ENCODE measurements around the gene SV2C.

SV2C gene

GRCh38 chr5:76384705-76385104 is 301.5 kb downstream of the SV2C start:
- ATAC-seq (ENCODE audit: low read depth): no peak
- no peak for DNase-seq (ENCODE audit: low spot score in 2 of 2)
- H3K27ac Mint-ChIP-seq: no peak overlapping the region

DNA sequence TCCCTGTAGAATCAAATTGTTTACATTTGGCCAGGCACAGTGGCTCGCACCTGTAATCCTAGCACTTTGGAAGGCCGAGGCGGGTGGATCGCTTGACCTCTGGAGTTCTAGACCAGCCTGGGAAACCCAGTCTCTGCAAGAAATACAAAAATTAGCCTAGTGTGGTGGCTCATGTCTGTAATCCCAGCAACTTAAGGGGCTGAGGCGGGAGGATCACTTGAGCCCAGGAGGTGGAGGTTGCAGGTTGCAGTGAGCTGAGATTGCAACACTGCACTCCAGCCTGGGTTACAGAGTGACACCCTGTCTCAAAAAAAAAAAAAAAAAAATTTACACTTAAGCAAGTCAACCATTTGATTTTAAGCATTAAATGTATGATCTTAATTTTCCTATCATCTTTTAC is 302.4 kb downstream of the SV2C start:
- Mint-ChIP-seq H3K27me3 (peaks cover 4% of the 10 kb centered on the region), H3K27ac (no peak overlapping the region), H3K4me3 (no peak overlapping the region), H3K4me1 (no peaks in the 10 kb centered on the region), H3K36me3 (no peaks in the 10 kb centered on the region), H3K9me3 (no peaks in the 10 kb centered on the region)
- ATAC-seq (ENCODE audit: low read depth): no peak
- DNase-seq (ENCODE audit: low spot score in 2 of 2): no peak

More at GRCh38 chr5:76384705-76385104, 301.5 kb downstream of the SV2C start:
- no peaks in the 10 kb centered on the region for H3K4me1 Mint-ChIP-seq
- no peaks in the 10 kb centered on the region for H3K9me3 Mint-ChIP-seq
- peaks cover 3% of the 10 kb centered on the region for H3K27me3 Mint-ChIP-seq
- H3K36me3 Mint-ChIP-seq: no peaks in the 10 kb centered on the region
- H3K4me3 Mint-ChIP-seq: no peak overlapping the region

DNA sequence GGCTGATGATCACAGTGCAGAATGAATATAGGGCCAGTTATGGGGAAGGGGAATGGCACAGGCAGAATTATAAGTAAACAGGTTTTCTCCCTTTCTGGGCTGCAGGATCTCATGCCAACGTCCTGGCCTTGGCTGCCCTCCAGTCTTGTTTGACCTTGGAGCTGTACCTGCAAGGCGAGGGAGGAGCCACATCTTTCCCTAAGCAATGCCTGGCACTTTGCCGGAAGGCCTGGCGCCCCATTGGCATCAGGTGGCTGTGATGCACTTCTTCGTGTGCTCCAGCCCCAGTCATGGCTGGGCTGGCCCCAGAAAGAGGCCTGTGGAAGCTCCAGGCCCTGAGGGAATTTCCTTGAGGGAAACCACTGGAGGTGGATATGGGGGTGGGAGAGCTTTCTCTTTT is 303.2 kb downstream of the SV2C start:
- Mint-ChIP-seq H3K9me3 (no peaks in the 10 kb centered on the region), H3K4me1 (no peaks in the 10 kb centered on the region), H3K27me3 (peaks cover 4% of the 10 kb centered on the region), H3K27ac (no peak overlapping the region), H3K4me3 (no peak overlapping the region), H3K36me3 (no peaks in the 10 kb centered on the region)
- ATAC-seq (ENCODE audit: low read depth) (no peak), DNase-seq (ENCODE audit: low spot score in 2 of 2) (no peak)

DNA sequence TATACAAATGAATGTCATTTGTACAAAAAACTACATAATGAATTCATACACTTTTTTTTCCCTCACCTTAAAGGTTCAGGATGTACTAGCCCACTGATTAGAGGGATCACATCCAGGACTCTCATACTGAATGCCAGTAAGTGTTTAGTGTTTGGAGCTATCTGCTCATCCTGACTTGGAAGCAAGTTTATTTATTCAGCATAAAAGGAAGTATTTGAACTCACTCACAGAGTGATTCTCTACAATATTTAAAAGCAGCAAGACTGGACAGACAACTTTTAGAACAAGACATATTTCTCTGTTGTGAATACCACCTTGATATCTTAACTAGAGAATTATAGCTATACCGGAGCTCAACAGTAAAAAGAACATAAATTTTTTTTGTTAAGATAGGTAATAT is 305.1 kb downstream of the SV2C start:
- Mint-ChIP-seq H3K27ac (no peak overlapping the region), H3K4me1 (no peaks in the 10 kb centered on the region), H3K4me3 (no peak overlapping the region), H3K27me3 (peaks cover 4% of the 10 kb centered on the region), H3K9me3 (no peaks in the 10 kb centered on the region), H3K36me3 (no peaks in the 10 kb centered on the region)
- ATAC-seq (ENCODE audit: low read depth): no peak
- no peak for DNase-seq (ENCODE audit: low spot score in 2 of 2)

DNA sequence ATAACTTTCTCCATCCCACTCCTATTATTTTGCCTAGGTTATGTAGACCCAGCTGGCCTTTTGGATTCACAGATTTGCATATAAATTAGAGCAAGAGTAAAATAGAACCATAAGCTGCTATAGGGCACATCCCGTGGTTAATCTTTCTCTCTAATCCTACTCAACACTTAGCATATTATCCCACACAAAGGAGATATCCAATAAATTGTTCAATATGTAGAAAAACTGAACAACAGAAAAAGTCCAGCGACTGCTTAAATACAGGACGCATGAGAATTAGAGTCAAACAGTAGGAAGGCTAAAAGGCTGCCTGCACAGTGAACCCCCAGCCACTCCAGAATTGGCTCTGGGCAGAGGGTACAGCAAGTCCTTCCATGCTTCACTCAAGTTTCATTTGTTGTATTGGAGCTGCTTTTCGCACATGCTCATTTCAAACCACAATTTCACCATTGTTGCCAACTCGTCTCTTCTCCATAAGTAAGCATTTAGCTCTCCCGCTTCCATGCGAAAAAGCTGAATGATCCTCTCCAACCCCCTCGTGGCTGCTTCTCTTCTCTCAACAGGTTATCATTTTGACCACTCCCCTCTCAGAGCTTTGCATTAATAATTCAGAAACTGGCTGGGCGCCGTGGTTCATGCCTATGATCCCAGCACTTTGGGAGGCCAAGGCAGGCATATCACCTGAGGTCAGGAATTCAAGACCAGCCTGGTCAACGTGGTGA is 305.8 kb downstream of the SV2C start:
- H3K4me3 Mint-ChIP-seq: no peak overlapping the region
- no peak overlapping the region for H3K27ac Mint-ChIP-seq
- H3K9me3 Mint-ChIP-seq: no peaks in the 10 kb centered on the region
- DNase-seq (ENCODE audit: low spot score in 2 of 2): no peak
- peaks cover 4% of the 10 kb centered on the region for H3K27me3 Mint-ChIP-seq
- no peaks in the 10 kb centered on the region for H3K36me3 Mint-ChIP-seq
- H3K4me1 Mint-ChIP-seq: no peaks in the 10 kb centered on the region
- ATAC-seq (ENCODE audit: low read depth): no peak

DNA sequence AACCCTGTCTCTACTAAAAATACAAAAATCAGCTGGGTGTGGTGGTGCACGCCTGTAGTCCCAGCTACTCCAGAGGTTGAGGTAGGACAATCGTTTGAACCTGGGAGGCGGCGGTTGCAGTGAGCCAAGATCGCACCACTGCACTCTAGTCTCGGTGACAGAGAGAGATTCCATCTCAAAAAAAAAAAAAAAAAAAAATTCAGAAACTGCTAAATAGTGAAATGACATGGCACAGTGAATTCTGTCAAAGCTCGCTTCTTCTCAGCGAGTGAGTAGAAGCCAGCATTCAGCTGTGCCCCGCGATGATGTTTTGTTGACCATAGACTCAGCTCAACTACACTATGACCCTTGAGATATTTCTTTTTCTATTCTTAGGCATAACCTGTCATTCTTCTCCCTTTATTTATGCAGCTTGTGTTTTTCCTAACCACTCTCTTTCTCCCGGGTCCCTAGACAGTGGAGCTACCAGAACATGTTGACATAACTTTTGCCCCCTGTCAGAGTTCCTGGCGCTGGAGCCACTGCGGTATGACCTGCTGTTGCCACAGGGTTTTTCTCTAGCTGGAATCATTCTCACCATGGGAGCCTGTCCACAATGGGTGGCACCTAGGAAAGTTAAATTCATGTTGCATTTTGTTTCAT is 306.5 kb downstream of the SV2C start:
- H3K27ac Mint-ChIP-seq: no peak overlapping the region
- ATAC-seq (ENCODE audit: low read depth): no peak
- H3K9me3 Mint-ChIP-seq: no peaks in the 10 kb centered on the region
- no peaks in the 10 kb centered on the region for H3K36me3 Mint-ChIP-seq
- no peaks in the 10 kb centered on the region for H3K4me1 Mint-ChIP-seq
- no peak for DNase-seq (ENCODE audit: low spot score in 2 of 2)
- H3K27me3 Mint-ChIP-seq: peaks cover 4% of the 10 kb centered on the region
- no peak overlapping the region for H3K4me3 Mint-ChIP-seq

- Mint-ChIP-seq H3K4me3 (no peak overlapping the region), H3K9me3 (no peaks in the 10 kb centered on the region), H3K4me1 (no peaks in the 10 kb centered on the region), H3K27ac (no peak overlapping the region), H3K27me3 (peaks cover 9% of the 10 kb centered on the region), H3K36me3 (no peaks in the 10 kb centered on the region)
- DNase-seq (ENCODE audit: low spot score in 2 of 2) (no peak), ATAC-seq (ENCODE audit: low read depth) (no peak)
These were observed 307.8 kb downstream of the SV2C start for GRCh38 chr5:76391014-76391413.

DNA sequence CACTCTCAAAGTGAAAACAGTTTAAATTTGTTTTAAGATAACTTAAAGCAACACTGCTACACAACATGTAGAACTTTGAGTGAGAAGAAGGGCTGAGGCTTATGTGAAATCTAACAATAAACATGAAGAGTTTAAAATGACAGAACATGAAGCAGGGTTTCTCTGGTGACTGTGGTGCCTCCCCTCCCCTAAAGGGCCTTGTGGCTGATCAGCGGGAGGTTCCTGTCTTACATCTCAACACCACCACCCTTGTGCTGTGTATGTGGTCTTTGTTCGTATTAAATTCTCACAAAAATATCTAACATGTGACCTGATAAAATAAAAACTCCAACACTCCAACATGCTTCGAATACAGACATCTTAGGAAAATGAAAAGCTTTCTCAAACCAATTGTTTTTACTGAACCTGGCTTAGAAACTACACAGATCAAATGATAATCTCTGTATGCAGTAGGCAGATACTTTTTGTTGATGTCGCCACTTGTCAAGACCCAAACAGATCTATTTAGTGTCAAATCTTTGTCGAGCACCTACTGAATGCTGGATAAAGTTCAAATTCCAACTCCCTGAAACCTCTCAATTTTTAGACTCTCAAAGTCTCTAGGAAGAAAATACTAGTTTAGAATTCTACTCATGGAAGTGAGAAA is 310.0 kb downstream of the SV2C start:
- Mint-ChIP-seq H3K27me3 (peaks cover 12% of the 10 kb centered on the region), H3K27ac (no peak overlapping the region), H3K36me3 (no peaks in the 10 kb centered on the region), H3K9me3 (no peaks in the 10 kb centered on the region), H3K4me3 (no peak overlapping the region), H3K4me1 (no peaks in the 10 kb centered on the region)
- ATAC-seq (ENCODE audit: low read depth): no peak
- no peak for DNase-seq (ENCODE audit: low spot score in 2 of 2)

GRCh38 chr5:76397200-76397599 is 314.0 kb downstream of the SV2C start:
- H3K4me1 Mint-ChIP-seq: peaks cover 13% of the 10 kb centered on the region
- ATAC-seq (ENCODE audit: low read depth): no peak

GRCh38 chr5:76399268-76399667 is 316.1 kb downstream of the SV2C start:
- ATAC-seq (ENCODE audit: low read depth) (no peak), DNase-seq (ENCODE audit: low spot score in 2 of 2) (no peak)
- H3K27ac Mint-ChIP-seq: no peak overlapping the region
- peaks cover 17% of the 10 kb centered on the region for H3K27me3 Mint-ChIP-seq
- no peaks in the 10 kb centered on the region for H3K9me3 Mint-ChIP-seq
- H3K4me3 Mint-ChIP-seq: no peak overlapping the region
- peaks cover 2% of the 10 kb centered on the region for H3K36me3 Mint-ChIP-seq
- peaks cover 15% of the 10 kb centered on the region for H3K4me1 Mint-ChIP-seq

More at GRCh38 chr5:76397200-76397599, 314.0 kb downstream of the SV2C start:
- no peak for DNase-seq (ENCODE audit: low spot score in 2 of 2)
- H3K9me3 Mint-ChIP-seq: no peaks in the 10 kb centered on the region
- H3K36me3 Mint-ChIP-seq: peaks cover 2% of the 10 kb centered on the region
- no peak overlapping the region for H3K4me3 Mint-ChIP-seq
- H3K27ac Mint-ChIP-seq: no peak overlapping the region
- peaks cover 17% of the 10 kb centered on the region for H3K27me3 Mint-ChIP-seq

- DNase-seq (ENCODE audit: low spot score in 2 of 2): no peak
- Mint-ChIP-seq H3K27ac (peak overlapping the region; percentile 98), H3K36me3 (peaks cover 2% of the 10 kb centered on the region), H3K4me3 (no peak overlapping the region), H3K4me1 (peaks cover 18% of the 10 kb centered on the region), H3K27me3 (peaks cover 16% of the 10 kb centered on the region), H3K9me3 (no peaks in the 10 kb centered on the region)
- ATAC-seq (ENCODE audit: low read depth): no peak
These were observed 317.3 kb downstream of the SV2C start for GRCh38 chr5:76400466-76400865.

DNA sequence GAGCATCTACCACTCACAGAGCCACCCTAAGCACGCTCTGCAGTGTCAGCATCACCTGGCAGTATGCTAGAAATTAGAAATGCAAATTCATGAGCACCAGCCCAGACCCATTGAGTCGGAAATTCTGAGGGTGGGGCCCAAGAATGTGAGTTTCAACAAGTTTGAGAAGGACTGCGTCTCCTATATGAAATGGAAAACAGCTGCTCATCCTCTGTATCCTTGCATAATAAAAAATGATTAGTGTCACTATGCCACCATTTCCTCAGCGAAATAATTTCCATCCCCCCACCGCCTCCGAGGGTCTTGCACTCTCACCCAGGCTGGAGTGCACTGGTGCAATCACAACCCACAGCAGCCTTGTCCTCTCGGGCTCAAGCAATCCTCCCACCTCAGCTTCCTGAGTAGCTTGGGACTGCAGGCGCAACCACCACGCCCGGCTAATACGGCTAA is 318.6 kb downstream of the SV2C start:
- peak overlapping the region; percentile 97 for H3K4me3 Mint-ChIP-seq
- H3K27ac Mint-ChIP-seq: peak overlapping the region; percentile 98
- peaks cover 2% of the 10 kb centered on the region for H3K36me3 Mint-ChIP-seq
- H3K4me1 Mint-ChIP-seq: peaks cover 20% of the 10 kb centered on the region
- H3K27me3 Mint-ChIP-seq: peaks cover 9% of the 10 kb centered on the region
- H3K9me3 Mint-ChIP-seq: no peaks in the 10 kb centered on the region
- DNase-seq (ENCODE audit: low spot score in 2 of 2): peak; percentile 45 to 46
- ATAC-seq (ENCODE audit: low read depth): peak; percentile 40

- ATAC-seq (ENCODE audit: low read depth) (peak; percentile 62), DNase-seq (ENCODE audit: low spot score in 2 of 2) (peak; percentile 46 to 58)
- peaks cover 2% of the 10 kb centered on the region for H3K36me3 Mint-ChIP-seq
- peak overlapping the region; percentile 97 for H3K4me3 Mint-ChIP-seq
- peaks cover 9% of the 10 kb centered on the region for H3K27me3 Mint-ChIP-seq
- peak overlapping the region; percentile 98 for H3K27ac Mint-ChIP-seq
- peaks cover 20% of the 10 kb centered on the region for H3K4me1 Mint-ChIP-seq
- no peaks in the 10 kb centered on the region for H3K9me3 Mint-ChIP-seq
These were observed 319.2 kb downstream of the SV2C start for GRCh38 chr5:76402251-76402885.

Measured in memory B cell (primary cell).